Neural cell (in vitro differentiated cells): ENCODE measurements around the gene SIGLEC6.

Experiments used
- EP300 ChIP-seq: fragments of 450-650 bp; conservative IDR thresholded peaks from 2 replicates; pipeline ENCODE4 v1.6.1; 2014; ENCODE audit warnings: antibody characterized with exemption, mild to moderate bottlenecking, moderate library complexity; ENCODE audit not compliant: poor library complexity, severe bottlenecking
- EZH2 ChIP-seq: fragments of 200-600, 300-800 bp; shearing (Covaris generic), sonication (generic); IDR thresholded peaks from 2 replicates; pipeline ENCODE4 v1.6.1; 2014; ENCODE audit warnings: antibody characterized with exemption, low read length, borderline replicate concordance, mild to moderate bottlenecking; ENCODE audit not compliant: insufficient read depth, poor library complexity, severe bottlenecking
- MXI1 ChIP-seq: fragments of 450-650 bp; conservative IDR thresholded peaks from 2 replicates; pipeline ENCODE4 v1.6.1; 2014; ENCODE audit warnings: antibody characterized with exemption, mild to moderate bottlenecking; ENCODE audit not compliant: poor library complexity, severe bottlenecking
- POLR2AphosphoS5 ChIP-seq: IDR thresholded peaks from 2 replicates; pipeline ENCODE4 v1.6.1; 2012
- RAD21 ChIP-seq: fragments of 450-650 bp; conservative IDR thresholded peaks from 2 replicates; pipeline ENCODE4 v1.6.1; 2014; ENCODE audit warnings: antibody characterized with exemption, mild to moderate bottlenecking, moderate library complexity
- SMC3 ChIP-seq: fragments of 450-650 bp; conservative IDR thresholded peaks from 2 replicates; pipeline ENCODE4 v1.6.1; 2014; ENCODE audit warnings: antibody characterized with exemption, mild to moderate bottlenecking, moderate library complexity; ENCODE audit not compliant: poor library complexity
- TAF1 ChIP-seq: IDR thresholded peaks from 2 replicates; pipeline ENCODE4 v1.6.1; 2012; ENCODE audit warnings: low read depth
- TF ChIP-seq, protein P1 (sequence below): fragments of 450-650 bp; IDR thresholded peaks from 2 replicates; pipeline ENCODE4 v1.5.1; 2014; ENCODE audit warnings: antibody characterized with exemption, mild to moderate bottlenecking, moderate library complexity; ENCODE audit not compliant: poor library complexity, severe bottlenecking
- TF ChIP-seq, protein P2 (sequence below): IDR thresholded peaks from 2 replicates; pipeline ENCODE4 v1.6.1; 2012; ENCODE audit warnings: borderline replicate concordance

DNA sequence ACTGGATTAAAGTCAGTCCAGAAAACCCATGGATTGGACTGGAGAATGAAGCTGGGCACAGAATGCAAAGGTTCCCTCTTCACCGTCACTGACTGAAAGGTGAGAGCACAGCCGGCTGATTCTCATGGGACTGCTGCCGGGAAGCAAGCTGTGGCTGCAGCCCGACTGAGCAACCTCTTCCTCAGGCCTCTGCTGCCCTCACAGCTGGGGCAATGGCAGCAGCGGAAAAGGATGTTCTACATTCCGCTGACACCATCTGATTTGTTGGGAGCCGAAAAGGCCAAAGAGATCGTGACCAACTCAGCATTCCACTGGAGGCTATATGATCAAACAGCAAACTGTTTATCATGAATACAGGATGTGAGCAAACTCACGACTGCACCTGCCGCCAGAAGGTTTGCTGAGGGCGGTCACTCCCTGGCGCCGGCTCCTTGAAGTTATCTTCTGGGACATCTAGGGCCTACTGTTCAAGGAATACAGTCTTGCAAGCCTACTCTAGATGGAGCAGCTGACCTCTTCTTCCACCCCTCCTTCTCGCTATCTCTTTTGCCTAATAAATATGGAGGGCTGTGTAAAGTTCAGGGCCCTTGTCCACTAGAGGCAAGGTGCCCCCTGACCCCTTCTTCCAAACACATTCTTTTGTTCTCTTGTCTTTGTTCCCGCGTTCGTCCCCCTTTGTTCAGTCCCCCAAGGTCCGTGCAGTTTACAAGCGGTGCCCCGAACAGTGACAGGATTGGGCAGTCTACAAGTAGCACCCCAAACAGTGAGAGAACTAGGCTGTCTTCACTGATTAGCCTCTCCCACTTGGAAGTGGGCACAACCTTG, 19.6 kb upstream of the SIGLEC6 start:
- TF ChIP-seq, protein P1, sequence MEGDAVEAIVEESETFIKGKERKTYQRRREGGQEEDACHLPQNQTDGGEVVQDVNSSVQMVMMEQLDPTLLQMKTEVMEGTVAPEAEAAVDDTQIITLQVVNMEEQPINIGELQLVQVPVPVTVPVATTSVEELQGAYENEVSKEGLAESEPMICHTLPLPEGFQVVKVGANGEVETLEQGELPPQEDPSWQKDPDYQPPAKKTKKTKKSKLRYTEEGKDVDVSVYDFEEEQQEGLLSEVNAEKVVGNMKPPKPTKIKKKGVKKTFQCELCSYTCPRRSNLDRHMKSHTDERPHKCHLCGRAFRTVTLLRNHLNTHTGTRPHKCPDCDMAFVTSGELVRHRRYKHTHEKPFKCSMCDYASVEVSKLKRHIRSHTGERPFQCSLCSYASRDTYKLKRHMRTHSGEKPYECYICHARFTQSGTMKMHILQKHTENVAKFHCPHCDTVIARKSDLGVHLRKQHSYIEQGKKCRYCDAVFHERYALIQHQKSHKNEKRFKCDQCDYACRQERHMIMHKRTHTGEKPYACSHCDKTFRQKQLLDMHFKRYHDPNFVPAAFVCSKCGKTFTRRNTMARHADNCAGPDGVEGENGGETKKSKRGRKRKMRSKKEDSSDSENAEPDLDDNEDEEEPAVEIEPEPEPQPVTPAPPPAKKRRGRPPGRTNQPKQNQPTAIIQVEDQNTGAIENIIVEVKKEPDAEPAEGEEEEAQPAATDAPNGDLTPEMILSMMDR = no peak
- TF ChIP-seq POLR2AphosphoS5 (no peak), SMC3 (no peak), MXI1 (no peak), EZH2 (no peak), EP300 (no peak), TAF1 (no peak), RAD21 (no peak)
- TF ChIP-seq, protein P2, sequence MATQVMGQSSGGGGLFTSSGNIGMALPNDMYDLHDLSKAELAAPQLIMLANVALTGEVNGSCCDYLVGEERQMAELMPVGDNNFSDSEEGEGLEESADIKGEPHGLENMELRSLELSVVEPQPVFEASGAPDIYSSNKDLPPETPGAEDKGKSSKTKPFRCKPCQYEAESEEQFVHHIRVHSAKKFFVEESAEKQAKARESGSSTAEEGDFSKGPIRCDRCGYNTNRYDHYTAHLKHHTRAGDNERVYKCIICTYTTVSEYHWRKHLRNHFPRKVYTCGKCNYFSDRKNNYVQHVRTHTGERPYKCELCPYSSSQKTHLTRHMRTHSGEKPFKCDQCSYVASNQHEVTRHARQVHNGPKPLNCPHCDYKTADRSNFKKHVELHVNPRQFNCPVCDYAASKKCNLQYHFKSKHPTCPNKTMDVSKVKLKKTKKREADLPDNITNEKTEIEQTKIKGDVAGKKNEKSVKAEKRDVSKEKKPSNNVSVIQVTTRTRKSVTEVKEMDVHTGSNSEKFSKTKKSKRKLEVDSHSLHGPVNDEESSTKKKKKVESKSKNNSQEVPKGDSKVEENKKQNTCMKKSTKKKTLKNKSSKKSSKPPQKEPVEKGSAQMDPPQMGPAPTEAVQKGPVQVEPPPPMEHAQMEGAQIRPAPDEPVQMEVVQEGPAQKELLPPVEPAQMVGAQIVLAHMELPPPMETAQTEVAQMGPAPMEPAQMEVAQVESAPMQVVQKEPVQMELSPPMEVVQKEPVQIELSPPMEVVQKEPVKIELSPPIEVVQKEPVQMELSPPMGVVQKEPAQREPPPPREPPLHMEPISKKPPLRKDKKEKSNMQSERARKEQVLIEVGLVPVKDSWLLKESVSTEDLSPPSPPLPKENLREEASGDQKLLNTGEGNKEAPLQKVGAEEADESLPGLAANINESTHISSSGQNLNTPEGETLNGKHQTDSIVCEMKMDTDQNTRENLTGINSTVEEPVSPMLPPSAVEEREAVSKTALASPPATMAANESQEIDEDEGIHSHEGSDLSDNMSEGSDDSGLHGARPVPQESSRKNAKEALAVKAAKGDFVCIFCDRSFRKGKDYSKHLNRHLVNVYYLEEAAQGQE = no peak
